GM19324 (cell line): ENCODE data around the gene ZFR.

Experiments
- ATAC-seq: cut with Tn5 transposase; IDR thresholded peaks from one replicate; pipeline ENCODE4 v1.9.1; 2021; ENCODE audit warnings: mild to moderate bottlenecking, moderate library complexity; ENCODE audit not compliant: unreplicated experiment, low FRiP score

ZFR gene

GRCh38 chr5:32444431-32445286 is at the start of gene ZFR:
Gene ZFR (minus strand): TSS chr5:32444740. CDS start chr5:32444658, 82 bp downstream.
- ATAC-seq: peak; percentile 87

- no peak for ATAC-seq
Measured at GRCh38 chr5:32490972-32491557, 46.5 kb upstream of the ZFR start.

- no peak for ATAC-seq
Measured at GRCh38 chr5:32489791-32490562, 45.4 kb upstream of the ZFR start.

- no peak for ATAC-seq
Measured at GRCh38 chr5:32487424-32487823, 42.9 kb upstream of the ZFR start.

- ATAC-seq: no peak
Measured at GRCh38 chr5:32487008-32487407, 42.5 kb upstream of the ZFR start.

GRCh38 chr5:32482193-32482592 is 37.7 kb upstream of the ZFR start:
- ATAC-seq: no peak

DNA sequence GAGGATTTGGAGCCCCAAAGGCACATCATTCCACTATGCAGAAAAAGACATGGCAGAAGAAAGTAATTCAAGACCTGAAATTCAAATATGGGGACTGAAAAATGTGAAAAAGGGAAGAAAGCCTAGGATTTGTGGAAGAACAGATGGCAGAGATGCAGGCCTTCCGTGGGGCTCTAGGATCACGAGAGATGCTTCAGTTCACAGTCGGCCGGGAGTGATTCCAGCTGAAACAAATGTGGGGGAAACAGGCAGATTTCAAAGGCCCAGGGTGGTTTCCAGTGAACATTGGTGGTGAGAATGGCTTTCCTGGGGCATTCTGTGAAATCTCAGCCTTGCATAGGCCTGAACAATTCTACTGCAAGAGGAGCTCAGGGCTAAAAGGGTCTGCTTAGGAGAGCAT is 34.6 kb upstream of the ZFR start:
- no peak for ATAC-seq

DNA sequence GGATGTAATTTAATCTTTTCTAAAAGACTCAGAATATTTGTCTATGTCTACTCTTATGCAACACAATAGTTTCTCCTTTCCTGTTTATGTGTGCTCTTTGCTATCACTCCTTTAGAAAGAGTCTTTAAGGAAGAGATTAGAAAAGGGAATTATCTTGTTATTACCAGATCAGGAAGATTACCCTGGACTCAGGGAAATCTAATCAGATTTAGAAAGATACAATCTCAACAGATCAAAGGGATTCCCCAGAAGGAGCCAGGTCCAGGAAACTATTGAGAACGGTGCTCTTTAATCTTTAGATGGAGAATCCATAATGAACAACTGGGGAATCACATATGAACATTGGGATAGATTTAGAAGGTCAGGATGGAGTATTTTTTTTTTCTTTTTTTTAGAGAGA is 32.4 kb upstream of the ZFR start:
- no peak for ATAC-seq

DNA sequence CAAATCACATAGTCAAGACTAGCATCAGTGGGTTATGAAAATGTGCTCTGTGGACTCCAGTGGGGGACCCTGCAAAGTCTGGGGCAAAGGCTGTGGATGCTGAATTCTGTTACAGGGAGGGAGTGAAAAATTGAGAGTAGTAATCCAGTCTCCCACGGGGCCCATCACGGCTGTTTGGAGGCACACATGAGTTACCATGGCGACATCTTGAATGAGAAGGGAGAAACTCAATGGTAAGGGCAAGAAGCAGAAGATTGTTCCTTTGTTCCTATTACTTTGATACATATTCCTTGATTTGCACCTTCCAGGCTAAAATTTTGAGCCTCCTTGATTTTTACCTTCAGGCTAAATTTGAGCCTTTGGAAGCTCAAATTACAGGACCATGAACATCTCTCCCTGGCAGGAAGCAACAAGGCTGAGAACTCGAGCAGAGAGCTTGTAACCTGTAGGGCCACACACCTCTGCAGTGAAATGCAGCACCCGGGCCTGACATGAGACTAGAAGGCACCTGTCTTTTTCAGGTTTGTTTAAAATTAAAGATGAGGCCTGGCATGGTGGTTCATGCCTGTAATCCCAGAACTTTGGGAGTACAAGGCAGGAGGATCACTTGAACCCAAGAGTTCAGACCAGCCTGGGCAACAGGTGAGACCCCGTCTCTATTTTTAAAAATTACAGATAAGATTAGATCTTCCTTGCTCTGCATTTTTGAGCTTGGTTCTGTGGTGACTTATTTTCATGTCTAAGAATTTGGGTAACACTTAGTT is 31.0 kb upstream of the ZFR start:
- no peak for ATAC-seq

- no peak for ATAC-seq
Measured at GRCh38 chr5:32474209-32474854, 29.8 kb upstream of the ZFR start.

- no peak for ATAC-seq
Measured at GRCh38 chr5:32473072-32473471, 28.5 kb upstream of the ZFR start.

GRCh38 chr5:32471784-32472183 is 27.2 kb upstream of the ZFR start:
- no peak for ATAC-seq

DNA sequence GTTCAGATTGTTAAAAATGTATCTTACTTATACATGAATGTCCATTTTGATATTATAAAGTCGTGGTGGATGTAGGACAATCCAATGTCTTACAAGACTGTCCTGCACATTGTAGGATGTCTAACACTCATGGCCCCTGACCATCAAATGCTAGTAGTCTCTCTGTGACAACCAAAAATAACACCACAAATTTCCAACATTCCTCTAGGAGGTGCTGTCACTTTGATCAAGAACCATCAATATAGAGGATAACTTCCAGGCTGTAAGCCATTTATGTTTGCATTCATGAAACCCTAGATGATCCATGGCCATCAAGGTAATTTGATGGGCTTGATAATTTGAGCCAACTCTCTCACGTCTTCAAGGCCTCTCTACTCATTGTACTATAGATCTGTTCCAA is 20.5 kb upstream of the ZFR start:
- no peak for ATAC-seq

DNA sequence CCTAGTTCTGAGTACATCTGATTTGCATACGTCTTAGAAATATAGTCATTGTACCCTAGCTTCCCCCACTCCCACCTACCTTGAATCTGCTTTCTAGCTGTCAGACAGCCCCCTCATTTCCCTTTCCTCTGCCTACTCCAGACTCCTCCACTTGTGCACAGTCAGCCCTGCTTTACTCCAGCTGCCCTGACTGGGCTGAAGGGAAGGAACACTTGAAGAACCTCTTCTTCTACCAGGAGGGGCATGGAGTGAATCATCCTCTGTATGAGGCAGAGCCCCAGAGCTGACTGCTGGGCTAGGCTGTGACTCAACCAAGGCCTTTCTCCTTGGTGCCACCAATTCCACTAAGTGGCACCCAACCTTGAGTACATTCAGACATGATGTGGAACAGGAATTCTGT is 18.1 kb upstream of the ZFR start:
- no peak for ATAC-seq

DNA sequence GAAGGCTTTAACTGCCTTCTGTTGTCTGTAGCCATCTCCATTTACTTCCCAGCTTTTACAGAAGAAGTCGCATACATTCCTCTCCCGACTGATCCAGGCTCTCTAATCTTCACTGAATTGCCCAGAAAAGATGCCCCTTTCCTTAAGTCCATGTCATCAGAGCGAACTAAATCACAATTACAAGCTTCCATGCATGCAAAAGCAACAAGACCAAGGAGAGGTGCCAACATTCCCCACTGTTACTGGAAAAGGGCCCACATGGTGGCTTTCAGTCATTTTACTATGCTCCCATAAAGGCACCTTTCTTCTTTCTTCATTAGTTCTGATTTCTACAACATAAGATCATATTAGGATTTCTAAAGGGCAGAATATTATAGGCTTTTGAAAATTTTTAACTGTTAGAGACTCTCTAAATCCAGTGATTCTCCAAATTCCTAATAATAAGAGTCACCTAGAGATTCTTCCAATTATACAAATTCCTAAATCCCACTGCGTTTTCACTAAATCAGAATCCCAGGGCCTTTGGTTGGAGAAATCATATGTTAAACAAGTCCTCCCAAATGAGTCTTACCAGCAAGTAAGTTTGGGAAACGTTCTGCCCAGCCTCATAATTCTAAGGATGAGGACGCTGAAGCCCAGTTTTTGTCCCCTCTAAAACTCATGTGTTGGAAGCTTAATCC is 17.0 kb upstream of the ZFR start:
- ATAC-seq: no peak

- no peak for ATAC-seq
Measured at GRCh38 chr5:32460702-32461101, 16.2 kb upstream of the ZFR start.

DNA sequence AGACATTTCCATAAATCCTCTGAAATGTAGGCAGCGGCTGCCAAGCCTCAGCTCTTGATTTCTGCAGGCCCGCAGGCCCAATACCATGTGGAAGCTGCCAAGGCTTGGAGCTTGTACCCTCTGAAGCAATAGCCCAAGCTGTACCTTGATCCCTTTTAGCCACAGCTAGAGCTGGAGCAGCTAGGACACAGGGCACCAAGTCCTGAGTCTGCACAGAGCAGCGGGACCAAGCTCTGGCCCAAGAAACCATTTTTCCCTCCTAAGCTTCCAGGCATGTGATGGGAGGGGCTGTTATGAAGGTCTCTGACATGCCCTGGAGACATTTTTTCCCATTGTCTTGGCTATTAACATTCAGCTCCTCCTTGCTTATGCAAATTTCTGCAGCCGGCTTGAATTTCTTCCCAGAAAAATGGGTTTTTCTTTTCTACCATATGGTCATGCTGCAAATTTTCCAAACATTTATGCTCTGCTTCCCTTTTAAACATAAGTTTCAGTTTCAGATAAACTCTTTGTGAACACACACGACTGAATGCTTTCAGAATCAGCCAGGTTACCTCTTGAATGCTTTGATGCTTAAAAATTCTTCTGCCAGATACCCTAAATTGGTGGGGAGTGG is 14.4 kb upstream of the ZFR start:
- ATAC-seq: no peak

DNA sequence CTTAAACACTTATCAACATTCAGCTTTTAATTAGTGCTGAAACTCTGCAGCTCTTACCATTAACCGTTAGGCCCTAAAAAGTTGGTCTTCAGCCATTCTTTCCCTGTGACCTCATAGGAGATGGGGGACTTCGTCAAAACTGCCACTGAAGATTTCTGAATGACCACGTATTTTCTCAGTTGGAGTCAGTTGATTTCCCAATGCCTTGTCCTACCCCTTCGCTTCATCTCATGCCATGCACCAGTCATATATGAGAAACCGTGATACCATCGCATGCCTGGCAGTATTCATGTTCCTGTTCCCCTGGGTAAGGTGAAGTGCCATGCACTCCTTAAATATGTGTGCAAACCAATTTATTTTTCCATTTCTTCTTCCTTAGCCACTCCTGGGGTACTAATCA is 10.8 kb upstream of the ZFR start:
- no peak for ATAC-seq

DNA sequence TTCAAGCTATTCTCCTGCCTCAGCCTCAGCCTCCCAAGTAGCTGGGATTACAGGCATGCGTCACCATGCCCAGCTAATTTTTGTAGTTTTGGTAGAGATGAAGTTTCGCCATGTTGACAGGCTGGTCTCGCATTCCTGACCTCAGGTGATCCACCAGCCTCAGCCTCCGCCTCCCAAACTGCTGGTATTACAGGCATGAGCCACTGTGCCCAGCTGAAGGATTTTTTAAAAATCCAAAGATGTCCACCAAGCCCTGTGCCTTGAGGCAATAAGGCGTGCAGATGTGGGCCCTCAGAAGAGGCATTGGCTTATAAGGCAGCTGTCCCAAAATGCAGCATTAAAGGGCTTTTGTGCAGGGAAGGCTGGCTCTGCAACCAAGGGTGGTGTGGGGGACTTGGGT is 10.3 kb upstream of the ZFR start:
- no peak for ATAC-seq
